ENCODE measurements around the gene DSCAM. TPM values are rescaled to one million over a fixed set of nuclear protein-coding genes. Genes with fewer than 3 reads are reported as not detected.

Gene DSCAM
- total RNA-seq, 1 donor from 2014 or later: not detected

- Histone ChIP-seq H3K27me3 (no peaks in the 10 kb centered on the region), H3K27ac (no peak overlapping the region), H3K4me3 (no peak overlapping the region), H3K4me1 (no peaks in the 10 kb centered on the region), H3K9me3 (no peaks in the 10 kb centered on the region), H3K36me3 (no peaks in the 10 kb centered on the region)
- no peak for TF ChIP-seq POLR2AphosphoS5 (IDR thresholded peaks at IDR 0.05; ENCODE audit: insufficient read depth in 1 of 2, low read depth in 1 of 2)
- intact Hi-C loops (cut with DNase I): no loop called here
- DNase-seq (ENCODE audit: extremely low spot score in 2 of 2): no peak
Measured at GRCh38 chr21:40169971-40170370, 677.0 kb downstream of the DSCAM start.

- Histone ChIP-seq H3K36me3 (no peaks in the 10 kb centered on the region), H3K9me3 (no peaks in the 10 kb centered on the region), H3K4me1 (no peaks in the 10 kb centered on the region), H3K4me3 (no peak overlapping the region), H3K27ac (no peak overlapping the region), H3K27me3 (no peaks in the 10 kb centered on the region)
- intact Hi-C loops (cut with DNase I): no loop called here
- no peak for DNase-seq (ENCODE audit: extremely low spot score in 2 of 2)
- TF ChIP-seq CTCF (IDR thresholded peaks at IDR 0.05): no peak
- no peak for TF ChIP-seq POLR2AphosphoS5 (IDR thresholded peaks at IDR 0.05; ENCODE audit: insufficient read depth in 1 of 2, low read depth in 1 of 2)
- no peak for TF ChIP-seq POLR2A (IDR thresholded peaks at IDR 0.05)
Measured at GRCh38 chr21:40166291-40166843, 680.6 kb downstream of the DSCAM start.

- H3K4me3 ChIP-seq: no peak overlapping the region
Measured at GRCh38 chr21:40165773-40166070, 681.2 kb downstream of the DSCAM start.

GRCh38 chr21:40164905-40165772 is 681.8 kb downstream of the DSCAM start:
- no peak overlapping the region for H3K4me3 ChIP-seq
- no peak overlapping the region for H3K27ac ChIP-seq
- intact Hi-C loops (cut with DNase I): no loop called here
- H3K27me3 ChIP-seq: no peaks in the 10 kb centered on the region
- H3K36me3 ChIP-seq: no peaks in the 10 kb centered on the region
- no peak for DNase-seq (ENCODE audit: extremely low spot score in 2 of 2)
- no peaks in the 10 kb centered on the region for H3K4me1 ChIP-seq
- no peak for TF ChIP-seq POLR2AphosphoS5 (IDR thresholded peaks at IDR 0.05; ENCODE audit: insufficient read depth in 1 of 2, low read depth in 1 of 2)
- no peak for TF ChIP-seq POLR2A (IDR thresholded peaks at IDR 0.05)
- no peak for TF ChIP-seq CTCF (IDR thresholded peaks at IDR 0.05)
- H3K9me3 ChIP-seq: no peaks in the 10 kb centered on the region

More at GRCh38 chr21:40165773-40166070, 681.2 kb downstream of the DSCAM start:
- Histone ChIP-seq H3K27ac (no peak overlapping the region), H3K36me3 (no peaks in the 10 kb centered on the region), H3K27me3 (no peaks in the 10 kb centered on the region), H3K9me3 (no peaks in the 10 kb centered on the region), H3K4me1 (no peaks in the 10 kb centered on the region)
- intact Hi-C loops (cut with DNase I): no loop called here
- no peak for DNase-seq (ENCODE audit: extremely low spot score in 2 of 2)
- TF ChIP-seq POLR2AphosphoS5 (IDR thresholded peaks at IDR 0.05; ENCODE audit: insufficient read depth in 1 of 2, low read depth in 1 of 2): no peak
- TF ChIP-seq POLR2A (IDR thresholded peaks at IDR 0.05): no peak
- no peak for TF ChIP-seq CTCF (IDR thresholded peaks at IDR 0.05)

GRCh38 chr21:40162075-40162474 is 684.9 kb downstream of the DSCAM start:
- H3K4me3 ChIP-seq: no peak overlapping the region
- intact Hi-C loops (cut with DNase I): no loop called here
- no peaks in the 10 kb centered on the region for H3K9me3 ChIP-seq
- H3K27ac ChIP-seq: no peak overlapping the region
- H3K36me3 ChIP-seq: no peaks in the 10 kb centered on the region
- H3K27me3 ChIP-seq: no peaks in the 10 kb centered on the region
- DNase-seq (ENCODE audit: extremely low spot score in 2 of 2): no peak
- no peaks in the 10 kb centered on the region for H3K4me1 ChIP-seq
- TF ChIP-seq CTCF (IDR thresholded peaks at IDR 0.05) (no peak), POLR2A (IDR thresholded peaks at IDR 0.05) (no peak), POLR2AphosphoS5 (IDR thresholded peaks at IDR 0.05; ENCODE audit: insufficient read depth in 1 of 2, low read depth in 1 of 2) (no peak)

Data from vagina (tissue), 2 donors.